ENCODE results near the gene ZNF280C.
A peak's percentile ranks its signal among the peaks of the same experiment; 100 is the strongest.
"Not testable (repeated sequence)": the region's sequence is repeated elsewhere in the genome, so short reads cannot be mapped to it uniquely, and the experiment has no call there.

Gene ZNF280C

DNA sequence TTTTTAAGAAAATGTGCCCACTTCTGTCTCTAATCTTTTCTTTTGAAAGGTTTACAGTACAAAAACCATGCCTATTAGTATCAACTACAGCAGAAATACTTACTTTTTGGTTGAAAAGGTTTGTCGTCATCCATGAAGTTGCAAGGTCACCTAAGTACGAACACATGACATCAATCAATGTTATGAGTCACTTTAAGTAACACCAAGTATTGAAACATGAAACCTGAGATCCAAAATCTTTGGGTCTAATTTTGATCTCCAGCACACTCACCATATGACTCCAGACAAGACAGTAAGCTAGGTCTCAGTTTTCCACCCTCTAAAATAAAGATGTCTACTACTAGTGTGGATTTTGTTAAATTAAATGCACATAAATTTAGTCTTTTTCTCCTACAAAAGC, 8.4 kb downstream of the ZNF280C start:
- DNase-seq: no peak

DNA sequence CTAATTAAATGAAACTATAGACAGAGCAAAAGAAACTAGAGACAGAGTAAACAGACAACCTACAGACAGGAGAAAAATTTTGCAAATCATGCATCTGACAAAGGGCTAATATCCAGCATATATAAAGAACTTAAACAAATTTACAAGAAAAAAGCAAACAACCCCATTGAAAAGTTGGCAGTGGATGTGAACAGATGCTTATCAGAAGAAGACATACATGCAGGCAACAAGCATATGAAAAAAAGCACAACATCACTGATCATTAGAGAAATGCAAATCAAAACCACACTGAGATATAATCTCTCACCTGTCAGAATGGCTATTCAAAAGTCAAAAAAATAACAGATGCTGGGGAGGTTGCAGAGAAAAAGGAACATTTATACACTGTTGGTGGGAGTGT, 14.8 kb downstream of the ZNF280C start:
- no peak for DNase-seq

DNA sequence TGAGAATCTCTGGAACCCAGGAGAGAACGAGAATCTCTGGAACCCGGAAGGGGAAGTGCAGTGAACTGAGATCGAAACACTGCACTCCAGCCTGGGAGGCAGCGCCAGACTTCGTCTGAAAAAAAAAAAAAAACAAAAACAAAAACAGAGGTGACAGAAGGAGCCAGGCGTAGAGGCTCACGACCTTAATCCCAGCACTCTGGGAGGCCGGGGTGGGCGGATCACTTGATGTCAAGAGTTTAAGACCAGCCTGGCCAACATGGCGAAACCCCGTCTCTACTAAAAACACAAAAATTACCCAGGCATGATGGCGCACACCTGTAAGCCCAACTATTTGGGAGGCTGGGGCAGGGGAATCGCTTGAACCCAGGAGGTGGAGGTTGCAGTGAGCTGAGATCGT, 17.0 kb downstream of the ZNF280C start:
- DNase-seq: no peak

DNA sequence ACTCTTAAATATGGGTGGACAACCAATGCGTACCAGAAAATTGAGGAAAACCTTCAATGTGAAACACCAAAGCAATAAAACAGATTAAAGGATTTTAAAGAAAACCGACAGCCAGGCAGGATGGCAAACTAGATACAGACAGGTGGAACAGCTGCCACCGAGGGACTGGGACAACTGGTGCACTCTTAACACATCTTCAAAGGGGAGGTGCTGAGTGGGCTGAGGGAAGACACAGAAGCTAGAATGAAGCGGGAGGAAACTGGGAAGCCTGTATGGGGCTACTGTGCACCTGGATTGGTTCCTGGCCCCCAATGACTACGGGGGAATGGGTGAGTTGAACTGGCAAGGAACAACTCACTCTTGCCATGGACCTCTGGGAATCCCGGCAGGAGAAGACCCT, 20.7 kb downstream of the ZNF280C start:
- DNase-seq: no peak

DNA sequence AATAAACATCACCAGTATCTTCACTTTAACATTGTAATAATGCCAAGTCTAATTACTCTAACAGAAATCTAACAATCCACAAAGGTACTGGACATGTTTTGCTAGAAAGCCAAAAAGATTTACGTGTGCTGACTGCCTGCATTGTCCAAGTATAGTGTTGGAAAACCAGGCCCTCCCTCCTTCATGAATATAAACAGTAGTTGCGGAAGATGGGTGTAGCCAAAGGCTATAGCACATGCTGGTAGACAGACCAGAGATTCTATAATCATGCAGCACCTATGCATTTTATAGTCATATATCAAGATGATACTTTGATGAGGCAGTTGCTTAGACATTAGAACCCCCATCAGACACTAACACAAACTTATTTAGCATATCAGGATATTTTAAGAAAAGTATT, 22.6 kb downstream of the ZNF280C start:
- DNase-seq: no peak

DNA sequence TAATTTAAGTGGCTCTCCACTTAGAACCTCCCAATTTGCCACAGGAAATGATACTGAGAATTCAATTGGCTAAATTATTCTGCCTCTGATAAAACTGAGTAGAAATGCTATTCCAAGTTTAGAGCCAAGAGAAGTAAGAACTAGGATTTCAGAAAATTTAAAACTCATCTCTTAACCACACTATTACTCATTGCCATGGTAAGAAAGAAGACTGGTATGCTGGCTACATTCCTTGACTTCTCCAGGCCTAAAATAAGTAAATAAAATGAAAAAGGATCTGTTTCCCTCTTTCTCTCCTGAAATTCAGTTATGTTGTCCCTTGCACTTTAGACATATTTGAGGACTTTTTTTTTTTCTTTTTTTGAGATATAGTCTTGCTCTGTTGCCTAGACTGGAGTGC, 23.3 kb downstream of the ZNF280C start:
- no peak for DNase-seq

DNA sequence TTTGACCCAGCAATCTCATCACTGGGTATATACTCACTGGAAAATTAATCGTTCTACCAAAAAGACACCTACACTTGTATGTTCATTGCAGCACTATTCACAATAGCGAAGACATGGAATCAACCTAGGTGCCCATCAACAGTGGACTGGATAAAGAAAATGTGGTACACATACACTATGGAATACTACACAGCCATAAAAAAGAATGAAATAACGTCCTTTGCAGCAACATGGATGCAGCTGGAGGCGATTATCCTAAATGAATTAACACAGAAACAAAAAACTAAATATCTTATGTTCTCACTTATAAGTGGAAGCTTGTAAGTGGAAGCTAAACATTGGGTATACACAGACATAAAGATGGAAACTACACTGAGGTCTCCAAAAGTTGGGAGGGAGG, 37.5 kb downstream of the ZNF280C start:
- not testable (repeated sequence) for DNase-seq

DNA sequence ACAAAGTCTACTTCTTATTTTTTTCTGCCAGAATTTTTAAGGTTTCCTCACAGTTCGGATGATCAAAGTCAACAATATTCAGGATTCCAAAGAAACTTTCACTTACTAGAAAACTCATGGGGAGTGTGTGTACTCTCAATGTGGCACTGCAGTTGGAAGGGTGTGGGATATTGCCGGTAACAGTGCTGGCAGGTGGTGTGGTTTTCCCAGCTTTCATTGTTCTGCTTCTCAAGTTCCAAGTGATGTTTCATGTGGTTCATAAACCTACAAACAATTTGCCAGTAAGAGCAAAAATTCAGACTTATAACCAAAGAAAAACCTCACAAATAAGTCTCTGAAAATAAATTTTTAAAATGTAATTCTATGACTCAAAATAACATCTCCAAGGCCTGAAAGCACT, 39.8 kb downstream of the ZNF280C start:
- no peak for DNase-seq

DNA sequence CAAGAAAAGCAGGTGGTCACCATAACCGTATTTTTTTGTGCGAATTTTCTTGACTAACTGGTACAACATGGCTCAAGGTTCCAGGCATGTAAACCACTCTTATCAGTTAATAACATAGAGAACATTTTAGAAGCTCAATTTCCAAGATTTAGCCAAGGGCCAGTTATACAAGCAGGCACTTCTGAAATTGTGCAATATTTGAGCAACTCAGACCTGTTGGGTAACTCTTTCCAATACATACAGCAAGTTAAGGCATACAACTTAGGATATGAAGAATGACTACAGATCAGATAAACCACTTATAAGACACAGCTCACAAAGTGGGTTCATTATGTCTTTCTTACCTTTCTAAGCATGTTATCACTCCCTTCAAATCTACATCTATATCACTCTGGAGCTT, 43.9 kb downstream of the ZNF280C start:
- peak; percentile 35 for DNase-seq

DNA sequence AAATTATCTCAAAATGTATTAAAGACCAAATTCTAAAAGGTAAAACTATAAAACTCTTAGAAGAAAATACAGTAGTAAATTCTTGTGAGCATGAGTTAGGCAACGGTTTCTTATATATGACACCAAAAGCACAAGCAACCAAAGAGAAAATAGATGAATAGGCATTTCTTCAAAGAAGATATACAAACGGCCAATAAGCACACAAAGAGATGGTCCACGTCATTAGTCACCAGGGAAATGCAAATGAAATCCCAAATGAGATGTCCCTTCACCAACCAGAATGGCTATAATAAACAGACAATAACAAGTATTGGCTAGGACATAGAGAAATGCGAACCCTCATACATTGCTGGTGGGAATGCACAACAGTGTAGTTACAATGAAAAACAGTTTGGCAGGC, 52.4 kb downstream of the ZNF280C start:
- peak; percentile 8 for DNase-seq

DNA sequence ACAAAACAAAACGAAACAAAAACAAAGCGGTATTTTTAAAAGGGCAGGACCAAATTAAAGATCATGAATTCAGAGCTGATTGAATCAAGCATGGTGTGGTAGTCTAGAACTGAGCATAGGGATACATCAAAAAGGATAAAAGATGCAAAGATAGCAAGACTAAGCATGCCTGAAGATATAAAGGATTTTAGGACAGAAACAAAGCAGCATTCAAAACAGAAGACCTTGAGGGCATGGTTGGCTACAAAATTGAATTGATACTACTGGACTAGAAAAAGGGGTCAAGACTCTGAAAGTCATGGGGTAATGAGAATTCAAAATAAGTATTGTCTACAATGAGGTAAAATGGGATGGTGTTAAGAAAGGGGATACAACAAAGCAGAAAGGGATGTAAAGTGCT, 55.3 kb downstream of the ZNF280C start:
- DNase-seq: no peak

DNA sequence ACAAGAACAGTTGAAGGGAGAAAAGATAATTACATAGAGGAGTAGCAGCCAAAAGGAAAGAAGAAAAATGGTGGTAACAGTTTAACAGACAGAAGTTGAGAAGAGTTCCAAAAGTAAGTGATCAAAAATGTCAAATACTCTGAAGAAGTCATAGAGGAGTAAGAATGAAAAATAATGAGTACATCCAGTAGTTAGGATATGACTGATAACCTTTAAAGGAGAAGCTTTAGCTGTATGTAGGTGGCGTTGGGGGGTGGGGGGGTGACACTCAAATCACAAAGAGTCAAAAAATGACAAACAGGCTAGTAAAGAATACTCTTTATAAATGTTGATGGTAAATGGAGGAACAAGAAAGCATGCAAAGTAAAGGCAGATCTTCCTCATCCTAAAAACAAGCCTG, 56.3 kb downstream of the ZNF280C start:
- DNase-seq: no peak

DNA sequence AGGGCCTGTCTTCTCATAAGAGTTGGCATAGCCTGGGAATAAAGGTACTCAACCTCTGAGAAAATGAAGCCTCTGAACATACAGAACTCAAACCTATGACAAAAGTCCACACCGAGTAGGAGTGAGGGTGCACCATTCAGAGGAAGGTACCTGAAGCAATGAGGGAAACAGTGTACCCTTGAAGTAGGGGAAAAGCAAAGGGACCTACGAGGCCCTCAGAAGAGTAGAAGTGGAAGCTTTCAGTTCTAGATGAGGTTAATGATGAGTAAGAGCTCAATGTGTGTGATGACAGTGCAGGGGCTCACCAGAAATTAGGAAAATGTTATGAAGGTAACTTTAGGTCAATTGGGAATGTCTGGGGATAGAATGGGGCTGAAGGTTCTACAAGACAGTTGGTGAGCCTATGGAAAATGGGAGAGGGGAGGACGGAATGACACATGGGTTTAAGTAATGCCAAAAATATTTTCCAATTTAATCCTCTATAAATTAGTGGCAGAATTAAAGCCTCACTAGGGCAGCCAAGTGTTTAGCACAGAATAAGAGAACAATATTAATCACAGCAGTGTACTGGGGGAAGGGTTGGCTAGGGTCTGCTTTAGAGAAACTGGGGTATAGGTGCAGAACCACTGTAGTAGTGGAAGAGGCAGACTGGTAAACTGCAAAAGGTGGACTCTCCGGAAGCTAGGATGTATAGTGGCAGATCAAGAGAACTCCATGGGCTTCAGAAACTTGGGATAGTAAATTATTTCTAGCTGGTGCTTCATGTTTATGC, 57.1 kb downstream of the ZNF280C start:
- no peak for DNase-seq

DNA sequence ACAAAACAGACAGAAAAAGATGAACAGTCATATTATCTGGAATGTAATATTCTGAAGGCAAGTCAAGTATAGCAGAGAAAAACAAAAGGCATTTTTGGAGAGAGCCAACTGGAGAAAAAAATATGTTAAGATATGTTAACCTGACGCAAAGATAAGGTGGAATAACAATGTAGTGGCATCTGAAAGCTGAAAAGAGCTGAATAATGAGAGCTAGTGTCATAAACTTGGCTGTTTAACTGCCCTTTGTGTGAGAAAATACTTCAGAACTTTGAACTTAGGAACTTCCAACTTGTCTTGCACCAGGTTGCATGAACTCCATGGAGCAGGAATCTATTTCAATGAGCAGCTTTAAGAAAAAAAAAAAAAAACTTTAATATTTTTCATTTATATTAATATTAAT, 64.1 kb downstream of the ZNF280C start:
- no peak for DNase-seq

DNA sequence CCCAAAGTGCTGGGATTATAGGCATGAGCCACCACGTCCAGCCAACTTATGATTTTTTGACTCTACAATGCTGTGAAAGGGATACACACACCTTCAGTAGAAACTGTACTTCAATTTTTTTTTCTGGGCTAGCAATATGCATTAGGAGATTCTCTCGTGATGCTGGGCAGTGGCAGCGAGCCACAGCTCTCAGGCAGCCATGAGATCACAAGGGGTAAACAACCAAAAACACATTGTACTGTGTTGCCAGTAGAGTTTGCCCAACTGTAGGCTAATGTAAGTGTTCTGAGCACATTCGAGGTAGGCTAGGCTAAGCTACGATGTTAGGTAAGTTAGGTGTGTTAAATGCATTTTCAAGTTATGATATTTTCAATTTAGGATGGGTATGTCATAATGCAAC, 71.2 kb downstream of the ZNF280C start:
- DNase-seq: no peak

DNA sequence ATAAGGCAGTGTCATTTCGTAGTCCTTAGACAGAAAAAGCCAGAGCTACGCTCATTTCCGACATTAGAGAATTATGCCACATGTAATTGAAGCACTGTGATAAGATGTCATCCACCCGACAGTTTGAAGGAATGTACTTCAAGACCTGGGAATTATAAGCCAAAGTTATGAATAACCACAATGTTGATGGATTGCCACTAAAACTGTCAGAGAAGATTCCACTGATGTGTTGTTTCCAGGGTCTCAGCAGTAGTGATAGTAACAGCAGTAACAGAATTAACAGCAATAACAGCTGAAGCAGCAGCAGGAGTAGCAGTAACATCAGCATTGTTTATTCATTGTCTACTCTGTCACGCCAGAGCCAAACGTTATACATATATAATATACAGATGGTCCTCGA, 72.2 kb downstream of the ZNF280C start:
- DNase-seq: no peak

DNA sequence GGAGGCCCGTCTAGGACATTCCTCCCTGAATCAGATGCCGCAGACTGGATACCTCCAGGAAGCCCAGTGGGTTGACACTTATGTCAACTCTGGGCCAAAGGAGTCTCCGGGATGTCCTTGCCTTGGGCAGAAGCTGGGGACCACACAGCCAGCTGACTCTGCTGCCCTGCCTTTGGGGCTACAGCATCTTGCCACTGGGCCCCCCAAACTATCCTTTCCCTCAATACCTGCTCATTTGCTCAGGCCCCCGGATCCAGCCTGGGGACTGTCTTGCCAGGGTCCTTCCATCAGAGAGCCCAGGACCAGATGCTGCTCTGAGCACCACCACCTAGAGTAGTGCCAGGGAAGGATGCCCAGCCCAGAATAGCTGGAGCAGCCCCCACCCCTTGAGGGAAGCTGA, 77.9 kb downstream of the ZNF280C start:
- no peak for DNase-seq

DNA sequence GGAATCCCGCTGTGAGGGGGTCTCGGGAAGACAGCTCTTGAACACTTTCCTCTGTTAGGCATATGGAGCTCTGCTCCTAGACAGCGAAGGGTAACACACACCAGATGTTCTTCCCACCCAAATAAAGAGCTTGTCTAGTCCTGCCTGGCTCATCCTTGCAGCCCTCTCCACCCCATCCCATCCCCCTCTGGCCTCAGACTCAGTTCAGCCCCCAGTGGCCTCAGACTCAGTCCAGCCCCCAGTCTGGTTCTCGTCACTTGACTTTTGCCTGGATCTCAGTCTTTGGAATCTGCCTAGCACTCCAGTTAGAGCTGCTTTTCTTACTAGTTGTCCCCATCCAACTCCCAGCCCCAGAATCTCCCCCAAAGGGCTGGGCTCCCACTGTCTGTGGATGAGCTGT, 82.0 kb downstream of the ZNF280C start:
- DNase-seq: no peak

DNA sequence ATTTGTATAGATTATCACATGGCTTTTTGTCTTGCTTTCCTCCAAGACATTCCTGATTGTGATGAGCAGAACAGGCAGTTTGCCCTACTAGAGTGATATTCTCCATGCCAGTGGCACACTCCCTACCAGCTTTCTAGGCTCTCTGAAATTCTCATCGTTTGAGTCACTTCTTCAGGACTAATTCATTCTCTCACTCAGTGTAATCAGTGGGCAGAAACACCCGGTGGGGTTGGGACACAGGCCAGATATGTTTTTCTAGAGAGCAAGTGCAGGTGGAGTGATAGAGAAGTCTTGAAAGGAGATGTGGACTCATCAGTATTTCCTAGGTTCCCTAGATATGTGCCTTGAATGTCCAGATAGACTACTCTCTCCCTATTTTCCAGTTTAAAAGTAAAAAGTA, 83.8 kb downstream of the ZNF280C start:
- DNase-seq: no peak

DNA sequence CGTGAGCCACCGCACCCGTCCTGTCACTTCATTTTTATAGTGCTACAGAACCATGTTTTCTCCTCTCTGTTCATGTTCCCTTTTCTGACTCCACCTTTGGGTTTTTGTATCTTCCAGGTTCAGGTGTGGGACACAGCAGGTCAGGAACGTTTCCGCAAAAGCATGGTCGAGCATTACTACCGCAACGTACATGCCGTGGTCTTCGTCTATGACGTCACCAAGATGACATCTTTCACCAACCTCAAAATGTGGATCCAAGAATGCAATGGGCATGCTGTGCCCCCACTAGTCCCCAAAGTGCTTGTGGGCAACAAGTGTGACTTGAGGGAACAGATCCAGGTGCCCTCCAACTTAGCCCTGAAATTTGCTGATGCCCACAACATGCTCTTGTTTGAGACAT, 84.5 kb downstream of the ZNF280C start:
- DNase-seq: no peak

DNA sequence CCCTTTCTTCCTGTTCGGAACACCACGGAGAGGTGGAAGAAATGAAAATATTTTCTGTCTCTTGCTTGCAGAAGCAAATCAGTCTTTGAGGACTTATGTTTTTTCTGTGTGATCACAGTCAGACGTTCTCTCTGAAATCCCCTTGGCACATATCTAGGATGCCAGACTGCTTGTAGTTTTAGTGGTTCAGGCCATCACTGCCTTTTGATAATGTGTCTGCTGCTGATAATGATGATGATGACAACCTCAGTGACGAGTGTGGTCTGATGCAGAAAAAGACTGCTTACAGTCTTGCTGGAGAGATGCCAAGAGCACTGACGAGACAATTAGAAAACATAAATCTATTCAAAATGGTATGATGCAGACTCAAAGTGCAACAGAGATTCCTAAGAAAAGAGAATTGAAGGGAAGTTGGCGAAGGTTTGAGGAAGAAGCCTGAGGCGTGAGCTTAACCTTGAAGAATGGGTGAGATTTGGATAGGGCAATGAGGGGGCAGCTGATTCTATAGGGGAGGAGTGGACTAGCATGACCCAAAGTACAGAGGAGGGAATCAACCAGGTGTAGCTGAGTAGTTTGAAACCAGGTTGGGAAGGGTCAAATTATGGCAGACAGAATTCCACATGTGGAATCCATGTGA, 89.0 kb downstream of the ZNF280C start:
- DNase-seq: peak; percentile 96

DNA sequence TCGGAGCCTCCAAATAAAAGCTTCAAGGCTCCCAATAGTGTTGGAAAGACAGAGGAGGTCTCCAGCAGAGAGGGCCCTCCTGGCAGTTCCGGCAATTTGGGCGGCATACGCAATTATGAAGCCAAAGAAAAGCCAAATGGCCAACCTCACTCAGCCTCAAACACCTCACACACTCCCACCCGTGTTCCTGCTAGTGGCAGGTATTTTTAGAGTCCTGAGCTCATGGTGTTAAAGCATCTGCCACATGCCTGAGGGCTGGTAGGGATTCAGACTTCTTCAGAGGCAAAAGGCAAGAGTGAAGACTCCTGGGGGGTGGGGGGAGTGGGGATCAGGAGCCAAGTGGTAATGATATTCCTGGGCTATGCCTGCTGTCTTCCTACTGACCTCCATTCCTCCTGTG, 89.5 kb downstream of the ZNF280C start:
- no peak for DNase-seq

DNA sequence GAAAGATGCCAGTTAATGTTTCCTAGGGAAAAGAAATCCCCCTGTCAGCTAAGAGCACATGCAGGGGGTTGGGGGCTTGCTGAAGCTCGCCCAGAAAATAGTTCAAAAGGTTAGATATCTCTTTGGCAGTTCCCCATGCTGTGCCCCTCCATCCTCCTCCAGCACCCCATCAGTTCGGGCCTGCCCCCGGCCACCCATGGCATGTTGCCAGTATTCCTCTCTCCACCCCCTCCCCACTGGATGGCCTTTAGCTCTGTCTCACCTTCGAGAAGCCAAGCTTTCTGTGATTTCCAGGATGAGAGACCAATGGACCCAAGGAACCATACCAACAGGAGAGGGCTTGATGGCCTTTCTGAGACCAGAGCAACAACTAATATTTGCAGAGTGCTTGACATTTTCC, 91.8 kb downstream of the ZNF280C start:
- DNase-seq: no peak

DNA sequence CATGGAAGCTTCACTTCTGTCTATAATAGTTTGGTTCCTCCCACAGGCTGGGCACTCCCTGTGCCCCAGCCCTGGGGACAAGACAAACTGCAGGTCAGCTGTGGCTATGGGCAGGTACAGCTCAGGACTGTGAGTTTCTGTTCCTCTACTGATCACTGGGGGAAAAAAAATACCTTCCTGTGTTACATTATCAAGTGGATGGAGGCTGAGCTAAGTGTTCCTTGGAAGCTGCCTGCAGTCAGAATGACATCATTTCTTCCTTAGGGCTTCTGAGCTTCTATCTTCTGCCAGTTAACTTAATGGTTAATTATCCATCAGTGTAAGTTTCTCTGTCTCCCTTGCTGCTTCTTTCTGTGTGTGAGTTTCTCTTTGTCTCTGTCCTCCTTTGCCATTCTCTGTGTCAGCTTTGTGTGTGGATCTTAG, 92.3 kb downstream of the ZNF280C start:
- no peak for DNase-seq

DNA sequence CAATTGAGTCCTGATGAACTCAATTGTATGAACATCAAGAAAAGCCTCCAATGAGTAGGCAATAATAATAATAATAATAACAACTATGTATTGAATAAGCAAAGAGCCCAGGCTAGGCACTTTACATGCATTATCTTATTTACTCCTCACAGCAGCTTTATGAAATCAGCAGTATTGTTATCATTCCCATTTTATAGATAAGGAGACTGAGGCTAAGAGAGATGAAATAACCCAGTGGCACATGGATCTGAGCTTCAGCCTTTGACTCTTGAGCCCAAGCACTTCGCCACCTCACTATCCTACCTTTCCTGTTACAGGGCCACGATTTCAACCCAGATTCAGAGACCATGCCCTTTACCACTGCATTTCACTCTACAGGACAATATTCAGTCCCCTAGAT, 93.8 kb downstream of the ZNF280C start:
- DNase-seq: no peak

All from hematopoietic multipotent progenitor cell treated with erythropoietin and hydrocortisone succinate and interleukin-3 and kit ligand, for 4 days (in vitro differentiated cells).